Measurements from ENCODE around the gene ORAI1. TPM values are rescaled to one million over a fixed set of nuclear protein-coding genes. Genes with fewer than 3 reads are reported as not detected.
A peak's percentile ranks its signal among the peaks of the same experiment; 100 is the strongest.

Gene ORAI1
- total and polyA plus RNA-seq, 3 donors from 2014 or later, result 30.3 to 70.7 (median 46.8) TPM

- TF ChIP-seq CTCF (IDR thresholded peaks at IDR 0.05), result no peak
- no peak for TF ChIP-seq POLR2A (IDR thresholded peaks at IDR 0.05)
- H3K27me3 ChIP-seq, result no peaks in the 10 kb centered on the region
- H3K36me3 ChIP-seq (ENCODE audit: low read depth, missing control alignments), result no peaks in the 10 kb centered on the region
- peaks cover 46% of the 10 kb centered on the region for H3K4me1 ChIP-seq
- no peak overlapping the region for H3K4me3 ChIP-seq
- peak overlapping the region; percentile 24 to 53 for H3K27ac ChIP-seq
- intact Hi-C loops (cut with DNase I; ENCODE audit: low total_unique reads), result no loop called here
- 87 to 92% methylated on average over 8 to 13 of the region's 13 CpGs for WGBS, 2 donors
- H3K9me3 ChIP-seq, result no peaks in the 10 kb centered on the region
- DNase-seq, result no peak
These were observed 8.5 kb downstream of the ORAI1 start for GRCh38 chr12:121634836-121635235.

GRCh38 chr12:121637231-121637914 is 11.0 kb downstream of the ORAI1 start:
- Histone ChIP-seq H3K4me1 (peaks cover 22% of the 10 kb centered on the region), H3K27ac (no peak overlapping the region), H3K9me3 (no peaks in the 10 kb centered on the region), H3K4me3 (no peak overlapping the region), H3K36me3 (ENCODE audit: low read depth, missing control alignments) (no peaks in the 10 kb centered on the region), H3K27me3 (no peaks in the 10 kb centered on the region)
- intact Hi-C loops (cut with DNase I; ENCODE audit: low total_unique reads), result no loop called here
- 69 to 88% methylated on average over 3 to 10 of the region's 10 CpGs for WGBS, 2 donors
- no peak for DNase-seq
- TF ChIP-seq POLR2A (IDR thresholded peaks at IDR 0.05) (no peak), CTCF (IDR thresholded peaks at IDR 0.05) (no peak)

- no peaks in the 10 kb centered on the region for H3K9me3 ChIP-seq
- intact Hi-C loops (cut with DNase I; ENCODE audit: low total_unique reads), result no loop called here
- H3K27me3 ChIP-seq, result no peaks in the 10 kb centered on the region
- 94 to 100% methylated on average over 6 to 14 of the region's 14 CpGs for WGBS, 2 donors
- no peak overlapping the region for H3K4me3 ChIP-seq
- H3K36me3 ChIP-seq (ENCODE audit: low read depth, missing control alignments), result no peaks in the 10 kb centered on the region
- DNase-seq, result no peak
- no peak overlapping the region for H3K27ac ChIP-seq
- TF ChIP-seq CTCF (IDR thresholded peaks at IDR 0.05) (no peak), POLR2A (IDR thresholded peaks at IDR 0.05) (no peak)
- peaks cover 11% of the 10 kb centered on the region for H3K4me1 ChIP-seq
These were observed 12.2 kb downstream of the ORAI1 start for GRCh38 chr12:121638298-121639202.

GRCh38 chr12:121641343-121641630 is 15.0 kb downstream of the ORAI1 start:
- Histone ChIP-seq H3K36me3 (ENCODE audit: low read depth, missing control alignments) (no peaks in the 10 kb centered on the region), H3K27ac (no peak overlapping the region), H3K9me3 (no peaks in the 10 kb centered on the region), H3K4me1 (peaks cover 7% of the 10 kb centered on the region), H3K4me3 (no peak overlapping the region), H3K27me3 (no peaks in the 10 kb centered on the region)
- no peak for DNase-seq
- WGBS, 2 donors, result 82 to 93% methylated on average over 9 to 18 of the region's 18 CpGs
- TF ChIP-seq CTCF (IDR thresholded peaks at IDR 0.05) (no peak), POLR2A (IDR thresholded peaks at IDR 0.05) (no peak)
- intact Hi-C loops (cut with DNase I; ENCODE audit: low total_unique reads), result no loop called here

Measured in testis (tissue), 3 donors.